HepG2 (cell line): ENCODE results near the gene TCF12. TPM values are rescaled to one million over a fixed set of nuclear protein-coding genes. Genes with fewer than 3 reads are reported as not detected.

Source experiments
- ATAC-seq: fragments of 200-7000 bp; cut with Tn5 transposase; 3 replicates; pipeline ENCODE4 v1.9.1; 2020; ENCODE audit warnings: mild to moderate bottlenecking, moderate library complexity
- BruUV-seq: library from RNA; stranded (reverse); fragments of 400-500 nt; replicated peaks from 2 replicates; lab custom pipeline; 2021; lab: Mats Ljungman, UMichigan
- CTCF ChIA-PET: fragments of 300-600 bp; formaldehyde crosslinking; extraction: SDS; loops from one replicate; lab custom pipeline; 2021; ENCODE audit warnings: low total read pairs, inconsistent platforms, low intra/inter-chr PET ratio; lab: Yijun Ruan, JAX
- POLR2A ChIA-PET: fragments of 350-600 bp; sonication (Branson Sonifier 250); formaldehyde crosslinking; loops from one replicate; lab custom pipeline; 2020; ENCODE audit warnings: antibody characterized with exemption, inconsistent platforms; lab: Yijun Ruan, JAX
- DNase-seq: peaks from one replicate; pipeline ENCODE4 v3.0.0-alpha.2; 2015; ENCODE audit warnings: low spot score
- FAIRE-seq: peaks from 3 replicates; lab custom pipeline; 2011; peaks lifted over from hg19 to GRCh38; lab: Jason Lieb, UNC
- H2AFZ ChIP-seq: one replicate; pipeline ENCODE4 v1.6.1; 2011; ENCODE audit warnings: low read length, inconsistent platforms
- H3K27ac ChIP-seq: fragments of 300-600 bp; 3 replicates; pipeline ENCODE4 v1.8.0; 2011; ENCODE audit warnings: mixed run types, mild to moderate bottlenecking, mixed read lengths, low read length, inconsistent platforms; ENCODE audit not compliant: insufficient read depth; ENCODE audit errors: extremely low read length
- H3K27me3 ChIP-seq, 2 experiments: fragments of 200-600 bp in 1 of 2; 2 replicates in 1 of 2; 3 replicates in 1 of 2; pipeline versions ENCODE4 v1.6.0 to v1.8.0; 2011; ENCODE audit warnings: low read length in 2 of 2, mild to moderate bottlenecking in 2 of 2, moderate library complexity in 2 of 2, inconsistent platforms in 1 of 2; ENCODE audit not compliant: insufficient read depth in 2 of 2, control insufficient read depth in 1 of 2
- H3K36me3 ChIP-seq, 2 experiments: fragments of 200-600 bp in 1 of 2; replicated peaks in 1 of 2; 2 replicates in 1 of 2; 3 replicates in 1 of 2; pipeline versions ENCODE4 v1.5.1 to v1.8.0; 2011; ENCODE audit warnings: low read length in 2 of 2, inconsistent platforms in 1 of 2; ENCODE audit not compliant: insufficient read depth in 2 of 2, control insufficient read depth in 1 of 2
- H3K4me1 ChIP-seq: 2 replicates; pipeline ENCODE4 v1.5.1; 2012; ENCODE audit warnings: low read length, inconsistent platforms; ENCODE audit not compliant: insufficient read depth
- H3K4me2 ChIP-seq: 2 replicates; pipeline ENCODE4 v1.6.0; 2011; ENCODE audit warnings: low read depth, low read length, inconsistent platforms
- H3K4me3 ChIP-seq, 3 experiments: fragments of 200-600 bp in 1 of 3; sonication (generic), shearing (Covaris generic) in 1 of 3; replicated peaks in 1 of 3; 2 replicates each; pipeline ENCODE4 v1.5.1; 2011 to 2016; ENCODE audit warnings: low read length in 3 of 3, inconsistent platforms in 2 of 3, low read depth in 2 of 3, mild to moderate bottlenecking in 2 of 3, control low read depth in 1 of 3, mixed read lengths in 1 of 3; ENCODE audit not compliant: insufficient read depth in 1 of 3
- H3K79me2 ChIP-seq: one replicate; pipeline ENCODE4 v1.6.1; 2011; ENCODE audit warnings: low read length, inconsistent platforms; ENCODE audit not compliant: insufficient read depth
- H3K9ac ChIP-seq: 2 replicates; pipeline ENCODE4 v1.6.0; 2011; ENCODE audit warnings: mild to moderate bottlenecking, low read depth, low read length, inconsistent platforms; ENCODE audit not compliant: insufficient read depth
- H3K9me3 ChIP-seq: 2 replicates; pipeline ENCODE4 v1.5.1; 2012; ENCODE audit warnings: mild to moderate bottlenecking, low read length
- H4K20me1 ChIP-seq: 2 replicates; pipeline ENCODE4 v1.6.0; 2011; ENCODE audit warnings: inconsistent platforms, mild to moderate bottlenecking, low read length, moderate library complexity; ENCODE audit not compliant: insufficient read depth
- ATF6 ChIP-seq: sonication (generic); formaldehyde crosslinking; conservative IDR thresholded peaks from 2 replicates; pipeline ENCODE4 v1.4.0; 2020; ENCODE audit warnings: missing genetic modification reagents
- NFIB ChIP-seq: sonication (generic); formaldehyde crosslinking; IDR thresholded peaks from 2 replicates; pipeline ENCODE4 v1.9.0; 2021; ENCODE audit warnings: missing genetic modification reagents, mild to moderate bottlenecking, borderline replicate concordance
- SALL2 ChIP-seq: sonication (generic); formaldehyde crosslinking; IDR thresholded peaks from 2 replicates; pipeline ENCODE4 v1.8.1; 2023; ENCODE audit warnings: mild to moderate bottlenecking, missing genetic modification reagents, inconsistent platforms
- SOX6 ChIP-seq, 2 experiments: fragments of 450-650 bp in 1 of 2; sonication (generic) in 1 of 2; formaldehyde crosslinking in 1 of 2; IDR thresholded peaks; 2 replicates each; pipeline versions ENCODE4 v1.4.0 to v1.6.1; 2017 to 2020; ENCODE audit warnings: antibody characterized with exemption in 1 of 2, mild to moderate bottlenecking in 1 of 2, missing genetic modification reagents in 1 of 2
- SRSF1 ChIP-seq: fragments of 200-400 bp; formaldehyde crosslinking; optimal IDR thresholded peaks from 2 replicates; pipeline ENCODE3; 2017; ENCODE audit warnings: mild to moderate bottlenecking, low read depth, low read length, moderate library complexity
- ZFP36 ChIP-seq: fragments of 150-350 bp; IDR thresholded peaks from 2 replicates; pipeline ENCODE4 v1.6.1; 2018; ENCODE audit warnings: borderline replicate concordance, low read length, low read depth; ENCODE audit not compliant: partially characterized antibody
- ZNF20 ChIP-seq: sonication (generic); formaldehyde crosslinking; IDR thresholded peaks from 2 replicates; pipeline ENCODE4 v1.4.0; 2020; ENCODE audit warnings: mild to moderate bottlenecking, moderate library complexity, missing genetic modification reagents
- WGBS: methylation state at CpG from one replicate; pipeline ENCODE4 v1.1.6; 2017; ENCODE audit warnings: low lambda C conversion rate; 5-methylcytosine and 5-hydroxymethylcytosine counted together
- in situ Hi-C: cut with HindIII; loops from 2 replicates; pipeline ENCODE4 v1.10.0; 2017; ENCODE audit warnings: low pct_unique_long_range_greater_than_20kb; ENCODE audit not compliant: extremely low pct_ligation_motif_present
- intact Hi-C: fragments of 100-400 bp; cut with micrococcal nuclease; formaldehyde crosslinking; loops from one replicate; pipeline ENCODE4 v1.10.0; 2022; ENCODE audit not compliant: unreplicated experiment
- polyA plus RNA-seq, 8 experiments: library from polyadenylated mRNA; depleted of rRNA in 3 of 8; stranded (reverse) in 7 of 8; unstranded in 1 of 8; fragments of >200 nt; fragmentation: Illumina TruSeq in 4 of 8; extraction: Trizol in 4 of 8; gene quantifications; 2 replicates each; pipeline versions ENCODE4 v1.2.1 to v1.2.3, GENCODE V29; 2011 to 2016; ENCODE audit warnings: low read depth in 4 of 8, missing spikeins in 1 of 8, mixed read lengths in 1 of 8; ENCODE audit not compliant: insufficient read depth in 1 of 8
- total RNA-seq, 5 experiments: library from RNA; depleted of rRNA; stranded (reverse); fragments of >200 nt; fragmentation: Illumina TruSeq; extraction: Trizol; gene quantifications; 2 replicates each; pipeline ENCODE4 v1.2.3, GENCODE V29; 2016; ENCODE audit warnings: low read depth in 1 of 5

The TCF12 gene
- total and polyA plus RNA-seq, 2 of the 13 experiments (the other 11 are each of a cell fraction or from before 2014, with no cell fraction given): 48.6 to 51.1 TPM

DNA sequence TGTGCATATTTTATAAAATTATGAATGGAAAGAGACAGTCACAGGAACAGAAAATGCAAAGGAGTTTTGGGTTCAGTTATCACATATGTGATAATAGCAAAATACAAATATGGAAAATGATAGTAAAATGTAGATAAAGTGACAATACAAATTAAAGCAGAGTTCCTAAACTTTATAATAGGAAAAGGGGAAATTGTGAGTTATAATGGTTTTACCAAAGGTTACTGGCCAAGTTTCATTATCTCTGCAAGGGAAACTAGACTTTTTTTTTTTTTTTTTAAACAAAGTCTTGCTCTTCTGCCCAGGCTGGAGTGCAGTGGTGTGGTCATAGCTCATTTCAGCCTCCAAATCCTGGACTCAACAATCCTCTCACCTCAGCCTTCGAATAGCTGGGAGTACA lies 229.2 kb downstream of the TCF12 start:
- Histone ChIP-seq H3K4me3 (no peak overlapping the region), H2AFZ (no peak overlapping the region), H3K9me3 (peaks cover 9% of the 10 kb centered on the region; the same call in 1 of the 2 replicates), H3K4me2 (no peak overlapping the region), H3K9ac (no peak overlapping the region), H3K36me3 (peaks cover 0 to 6% of the 10 kb centered on the region in 2 experiments; a peak in 3 of 5 replicates), H3K27me3 (no peaks in the 10 kb centered on the region), H4K20me1 (no peaks in the 10 kb centered on the region), H3K27ac (no peak overlapping the region), H3K4me1 (peaks cover 2% of the 10 kb centered on the region; the same call in 1 of the 2 replicates), H3K79me2 (no peaks in the 10 kb centered on the region)
- in situ Hi-C loops: loop anchor here (5.0 kb wide), 1 partner anchor 160 kb away; no protein-coding TSS in a partner anchor
- FAIRE-seq (no peak), ATAC-seq (no peak), DNase-seq (no peak)
- intact Hi-C loops: loop anchor here (2.0 to 10.0 kb wide), 2 partner anchors 159 to 187 kb away; no protein-coding TSS in a partner anchor
- WGBS: 100% methylated on average over 1 of the region's 1 CpG
- CTCF ChIA-PET: no interaction called here
- POLR2A ChIA-PET: no interaction called here
- BruUV-seq: no TSS peak
- TF ChIP-seq SOX6 (IDR thresholded peaks at IDR 0.05) (no peak), SOX6 (CRISPR knock-in tag; IDR thresholded peaks at IDR 0.05) (no peak), ZFP36 (no peak), SRSF1 (no peak), SALL2 (CRISPR knock-in tag) (no peak), ATF6 (CRISPR knock-in tag) (no peak), NFIB (CRISPR knock-in tag) (no peak), ZNF20 (CRISPR knock-in tag) (no peak)
